IPS-18c (cell line): ENCODE measurements around the gene ERN1.
"Not testable (repeated sequence)": the region's sequence is repeated elsewhere in the genome, so short reads cannot be mapped to it uniquely, and the experiment has no call there.

Source experiments
- H3K4me3 ChIP-seq: 2 replicates; pipeline ENCODE4 v1.7.0; 2013; ENCODE audit warnings: low read depth, mild to moderate bottlenecking, low read length, moderate library complexity; ENCODE audit not compliant: insufficient read depth
- H3K9me3 ChIP-seq: one replicate; pipeline ENCODE4 v1.6.1; 2013; ENCODE audit warnings: mild to moderate bottlenecking, low read length, moderate library complexity; ENCODE audit not compliant: control insufficient read depth, insufficient read depth

The ERN1 gene

DNA sequence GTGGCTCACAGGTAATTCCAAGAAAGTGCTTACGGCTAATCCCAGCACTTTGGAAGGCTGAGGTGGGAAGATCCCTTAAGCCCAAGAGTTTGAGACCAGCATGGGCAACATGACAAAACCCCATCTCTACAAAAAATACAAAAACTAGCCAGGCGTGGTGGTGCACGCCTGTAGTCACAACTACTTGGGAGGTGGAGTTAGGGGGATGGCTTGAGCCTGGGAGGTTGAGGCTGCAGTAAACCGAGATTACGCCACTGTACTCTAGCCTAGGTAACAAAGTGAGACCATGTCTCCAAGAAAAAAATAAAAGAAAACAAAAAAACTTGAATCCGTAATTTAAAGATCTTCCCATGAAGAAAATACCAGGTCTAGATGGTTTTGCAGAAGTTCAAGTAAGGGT, 114.5 kb downstream of the ERN1 start:
- H3K4me3 ChIP-seq = no peak overlapping the region
- no peaks in the 10 kb centered on the region for H3K9me3 ChIP-seq

DNA sequence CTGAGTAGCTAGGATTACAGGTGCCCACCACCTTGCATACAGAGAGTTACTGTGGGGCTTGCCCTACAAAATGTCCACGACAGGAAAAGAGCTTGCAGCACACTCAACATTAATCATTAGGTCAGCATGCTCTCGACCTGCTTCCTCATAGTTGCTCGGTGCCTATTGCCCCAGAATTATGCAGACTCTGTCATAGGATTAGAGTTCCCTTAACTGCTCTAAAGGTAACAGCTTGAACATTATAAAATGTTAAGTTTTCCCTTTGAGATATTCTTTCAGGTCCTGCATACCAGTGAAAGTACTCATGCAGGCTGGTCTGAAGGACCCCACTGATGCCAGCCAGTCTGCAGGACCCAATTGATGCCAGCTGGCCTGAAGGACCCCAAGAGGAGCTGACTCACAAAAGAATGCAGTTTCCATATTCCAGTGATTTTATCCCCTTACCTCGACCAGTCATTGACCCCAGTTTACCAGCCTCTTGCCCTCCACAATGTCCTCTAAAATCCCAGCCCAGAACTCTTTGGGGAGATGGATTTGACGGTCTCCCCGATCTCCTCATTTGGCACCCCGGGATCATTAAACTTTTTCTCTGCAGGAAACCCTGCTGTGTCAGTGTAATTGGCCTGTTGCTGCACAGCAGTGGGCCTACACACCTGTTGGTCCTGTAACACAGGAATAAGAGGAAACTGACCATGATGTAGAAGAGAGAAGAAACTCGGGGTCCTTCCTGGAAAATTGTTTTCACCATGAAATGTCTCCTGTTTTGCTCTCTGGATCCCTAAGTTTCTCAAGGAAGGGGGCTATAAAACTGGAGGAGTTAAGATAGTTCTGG, 120.2 kb downstream of the ERN1 start:
- Histone ChIP-seq H3K4me3 (no peak overlapping the region), H3K9me3 (no peaks in the 10 kb centered on the region)

DNA sequence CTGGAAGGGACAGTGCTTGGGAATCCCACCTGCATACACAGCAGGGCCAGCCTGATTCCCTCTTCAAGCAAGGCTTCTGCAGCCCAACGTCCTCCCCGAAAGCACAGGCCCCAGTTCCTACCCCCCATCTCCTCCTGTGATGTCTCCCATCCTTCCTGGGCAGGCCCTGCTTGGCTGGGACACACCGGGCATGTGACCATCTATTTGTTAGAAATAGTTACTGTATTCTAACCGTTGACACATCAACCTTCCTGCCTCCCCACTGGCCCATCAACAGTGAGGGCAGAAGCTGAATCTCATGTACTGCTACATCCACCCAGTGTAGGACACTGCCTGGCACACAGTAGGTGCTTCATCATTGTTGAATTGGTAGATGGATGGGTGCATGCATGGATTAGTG, 121.1 kb downstream of the ERN1 start:
- H3K9me3 ChIP-seq = no peaks in the 10 kb centered on the region
- H3K4me3 ChIP-seq = no peak overlapping the region

DNA sequence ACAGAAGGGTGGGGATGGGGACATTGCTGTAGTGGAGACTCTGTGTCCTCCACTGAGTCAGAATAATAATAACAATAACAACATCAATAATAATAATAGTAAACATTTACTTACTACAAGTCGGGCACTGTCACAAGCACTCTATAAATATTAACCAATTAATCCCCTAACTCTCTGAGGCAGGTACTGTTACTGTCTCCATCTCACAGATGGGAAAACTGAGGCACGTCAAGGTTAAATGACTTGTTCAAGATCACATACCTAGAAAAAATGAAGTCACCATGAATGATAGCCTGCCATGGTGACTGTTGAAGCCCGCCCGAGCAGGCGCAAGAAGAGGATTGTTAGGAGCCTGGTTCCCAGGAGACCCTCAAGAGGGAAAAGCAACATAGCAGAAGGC, 121.6 kb downstream of the ERN1 start:
- no peaks in the 10 kb centered on the region for H3K9me3 ChIP-seq
- H3K4me3 ChIP-seq = no peak overlapping the region

DNA sequence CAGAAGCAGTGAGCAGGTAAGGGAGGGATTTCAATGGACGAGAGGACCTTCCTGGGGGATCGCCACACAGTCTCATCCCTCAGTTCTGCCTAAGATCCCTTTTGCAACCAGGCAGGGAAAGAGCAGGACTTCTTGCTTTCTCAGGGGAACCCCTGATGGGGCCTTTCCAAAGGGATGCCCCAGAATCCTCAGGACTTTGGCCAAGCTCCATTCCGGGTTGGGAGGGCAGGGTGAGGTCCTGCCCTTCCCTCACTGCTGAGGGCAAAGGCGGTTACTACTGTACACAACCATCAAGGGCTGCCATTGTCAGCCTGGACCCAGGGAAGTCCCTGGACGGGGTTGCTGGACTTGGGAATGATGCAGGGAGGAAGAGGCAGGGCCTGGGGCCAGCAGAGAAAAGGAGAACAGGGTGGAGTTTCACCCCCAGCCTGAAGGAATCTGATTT, 122.1 kb downstream of the ERN1 start:
- H3K4me3 ChIP-seq = no peak overlapping the region
- H3K9me3 ChIP-seq = no peaks in the 10 kb centered on the region

DNA sequence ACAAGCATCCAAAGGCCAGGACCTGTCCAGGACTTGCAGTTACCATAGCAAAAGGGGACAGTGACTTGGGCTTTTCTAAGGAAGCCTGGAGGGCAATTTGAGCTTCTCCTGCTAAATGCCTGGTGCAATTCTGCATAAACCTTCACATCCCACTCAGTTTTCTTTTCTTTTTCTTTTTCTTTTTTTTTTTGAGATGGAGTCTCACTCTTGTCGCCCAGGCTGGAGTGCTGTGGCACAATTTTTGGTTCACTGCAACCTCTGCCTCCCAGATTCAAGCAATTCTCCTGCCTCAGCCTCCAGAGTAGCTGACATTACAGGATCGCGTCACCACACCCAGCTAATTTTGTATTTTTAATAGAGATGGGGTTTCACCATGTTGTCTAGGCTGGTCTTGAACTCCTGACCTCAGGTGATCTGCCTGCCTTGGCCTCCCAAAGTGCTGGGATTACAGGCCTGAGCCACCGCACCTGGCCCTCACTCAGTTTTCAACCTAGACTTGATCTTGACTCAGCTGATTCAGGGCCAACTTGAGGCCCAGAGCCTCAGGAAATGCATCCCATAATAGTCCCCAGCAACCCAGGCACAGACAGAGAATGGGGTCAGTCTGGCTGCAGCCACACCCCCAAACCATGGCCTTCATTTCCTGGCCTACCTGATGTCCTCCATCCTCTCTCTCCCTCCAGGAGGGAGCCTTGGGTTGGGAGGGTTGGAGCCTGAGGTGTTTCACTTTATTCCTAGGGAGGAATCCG, 122.7 kb downstream of the ERN1 start:
- not testable (repeated sequence) for H3K4me3 ChIP-seq, H3K9me3 ChIP-seq

DNA sequence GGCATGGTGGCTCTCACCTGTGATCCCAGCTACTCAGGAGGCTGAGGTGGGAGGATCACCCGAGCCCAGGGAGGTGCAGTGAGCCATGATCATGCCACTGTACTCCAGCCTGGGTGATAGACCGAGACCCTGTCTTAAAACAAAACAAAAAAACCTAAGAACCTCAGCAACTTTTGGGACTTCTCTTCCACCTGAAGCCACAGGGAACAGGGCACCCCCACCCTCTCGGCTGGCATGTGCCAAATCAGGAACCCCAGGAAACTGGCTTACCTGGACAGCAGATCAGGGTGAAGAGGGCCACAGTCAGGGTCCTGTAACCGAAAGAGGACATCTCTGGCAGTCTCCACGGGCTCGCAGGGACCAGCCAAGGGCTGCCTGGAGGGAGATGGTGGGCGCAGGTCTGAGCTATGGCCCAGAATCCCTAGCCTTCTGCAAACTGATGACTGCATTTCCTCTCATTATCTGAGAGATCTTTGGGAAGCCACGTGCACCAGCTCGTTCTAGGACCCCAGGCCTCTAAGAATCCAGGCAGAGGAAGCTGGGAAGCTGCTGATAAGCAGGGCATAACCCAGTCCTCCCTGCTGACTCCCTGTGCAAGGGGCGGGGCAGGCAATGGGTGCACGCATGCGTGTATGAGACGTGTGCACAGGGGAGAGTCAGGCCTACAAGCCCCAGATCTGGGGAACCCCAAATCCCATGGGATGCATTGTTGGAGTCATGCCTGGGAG, 123.4 kb downstream of the ERN1 start:
- H3K9me3 ChIP-seq = no peaks in the 10 kb centered on the region
- no peak overlapping the region for H3K4me3 ChIP-seq

DNA sequence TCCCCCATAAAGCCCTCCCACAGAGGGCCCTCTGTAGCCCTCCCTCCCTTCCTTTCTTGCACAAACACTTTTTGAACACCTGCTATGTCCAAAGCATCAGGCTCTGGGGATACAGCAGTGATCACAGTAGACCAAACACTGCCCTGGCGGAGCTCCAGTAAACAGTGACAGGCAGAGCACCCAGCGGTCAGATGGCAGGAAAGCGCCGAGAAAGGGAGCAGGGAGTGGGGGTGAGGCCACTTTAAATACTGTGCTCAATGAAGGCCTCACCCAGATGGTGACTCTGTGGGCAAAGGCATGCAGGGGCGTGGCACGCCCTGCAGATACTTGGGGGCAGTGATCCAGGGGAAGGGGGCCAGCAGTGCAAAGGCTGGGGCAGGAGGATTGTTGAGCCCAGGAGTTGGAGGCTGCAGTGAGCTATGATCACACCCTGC, 124.2 kb downstream of the ERN1 start:
- Histone ChIP-seq H3K4me3 (no peak overlapping the region), H3K9me3 (no peaks in the 10 kb centered on the region)

DNA sequence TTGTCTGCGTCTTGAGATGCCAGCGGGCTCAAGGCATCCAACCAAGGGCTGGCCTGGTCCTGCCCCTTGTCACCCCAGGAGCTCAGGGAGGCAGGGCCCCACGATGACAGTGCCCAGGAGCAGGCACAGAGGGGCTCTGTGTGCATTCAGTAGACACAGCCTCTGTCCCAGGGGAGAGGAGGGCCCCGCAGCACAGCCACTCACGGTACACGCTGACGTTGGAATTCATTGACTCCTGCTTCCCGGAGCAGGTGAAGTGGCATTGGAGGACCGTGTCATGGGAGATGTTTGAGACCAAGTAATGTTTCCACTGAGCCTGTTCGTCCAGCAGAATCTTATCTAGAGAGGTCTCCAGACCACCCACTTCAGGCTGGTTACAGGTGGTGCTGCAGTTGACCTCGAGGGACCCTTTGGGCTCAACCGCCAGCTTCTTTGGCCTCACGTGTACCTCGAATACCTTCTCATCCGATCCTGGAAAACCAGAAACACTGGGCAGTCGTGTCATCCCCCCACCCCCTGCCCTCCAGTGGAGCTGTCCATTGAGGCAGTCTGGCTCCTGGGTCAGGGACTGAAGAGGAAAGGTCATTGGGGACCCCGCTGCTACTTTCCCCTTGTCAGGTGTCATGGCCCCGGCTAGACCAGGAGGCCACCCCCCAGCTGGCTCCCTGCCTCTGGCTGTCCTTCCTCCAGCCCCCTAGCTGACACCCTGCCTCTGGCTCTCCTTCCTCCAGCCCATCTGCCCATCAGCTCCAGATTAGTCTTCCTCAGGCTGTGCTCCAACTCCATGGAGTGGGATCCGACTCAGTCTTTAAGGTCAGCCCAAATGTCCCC, 124.8 kb downstream of the ERN1 start:
- no peak overlapping the region for H3K4me3 ChIP-seq
- H3K9me3 ChIP-seq = no peaks in the 10 kb centered on the region

DNA sequence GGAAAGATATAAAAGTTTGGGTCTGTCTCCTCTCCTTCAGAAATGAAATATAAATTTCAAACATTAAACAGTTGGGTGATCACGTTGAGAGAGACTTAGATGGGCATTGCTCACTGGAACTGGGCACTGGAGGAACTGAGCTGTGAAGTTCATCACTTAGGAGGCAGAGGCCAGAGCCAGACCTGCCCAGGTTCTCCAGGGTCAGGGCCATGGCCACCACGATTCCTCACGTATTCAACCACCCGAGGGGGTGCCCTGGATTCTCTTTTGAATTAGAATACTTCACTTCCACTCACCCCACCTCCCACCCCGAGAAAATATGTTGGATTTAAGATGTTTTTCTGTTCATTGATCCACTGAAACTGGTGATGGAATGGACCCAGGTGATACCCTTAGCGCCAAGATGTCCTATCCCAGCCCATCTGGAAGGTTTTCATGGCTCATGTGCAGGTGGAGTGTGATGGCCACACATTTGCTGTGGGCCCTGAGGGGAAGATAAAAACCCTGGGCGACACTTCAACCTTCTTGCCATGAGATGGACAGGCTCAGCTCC, 125.7 kb downstream of the ERN1 start:
- no peaks in the 10 kb centered on the region for H3K9me3 ChIP-seq
- H3K4me3 ChIP-seq = no peak overlapping the region

DNA sequence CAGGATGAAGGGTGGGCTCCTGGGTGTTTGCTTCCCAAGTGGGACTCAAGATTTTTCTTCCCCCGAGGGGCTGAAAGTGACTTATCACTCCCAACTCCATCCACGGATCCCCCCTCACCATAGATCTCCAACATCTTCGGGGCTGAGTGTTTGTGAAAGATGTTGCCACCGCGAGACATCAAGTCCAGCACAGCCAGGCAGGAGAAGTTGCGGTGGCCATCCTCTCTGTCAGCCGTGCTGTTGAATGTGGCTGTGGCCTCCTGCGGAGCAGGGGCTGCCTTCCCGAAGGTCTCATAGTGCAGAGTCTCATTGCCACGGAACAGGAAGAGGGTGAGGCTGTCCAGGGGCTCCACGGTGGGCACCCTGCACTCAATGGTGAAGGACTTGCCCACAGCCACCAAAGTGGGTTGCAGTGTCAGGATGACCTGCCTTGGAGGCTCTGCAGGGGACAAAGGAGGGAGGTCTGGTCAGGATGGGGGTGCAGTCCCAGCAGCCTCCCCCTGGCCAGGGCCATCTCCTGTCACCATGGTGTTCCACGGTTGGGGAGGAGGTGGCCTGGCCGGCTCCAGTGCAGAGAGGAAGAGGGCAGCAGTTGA, 126.3 kb downstream of the ERN1 start:
- H3K4me3 ChIP-seq = no peak overlapping the region
- no peaks in the 10 kb centered on the region for H3K9me3 ChIP-seq

DNA sequence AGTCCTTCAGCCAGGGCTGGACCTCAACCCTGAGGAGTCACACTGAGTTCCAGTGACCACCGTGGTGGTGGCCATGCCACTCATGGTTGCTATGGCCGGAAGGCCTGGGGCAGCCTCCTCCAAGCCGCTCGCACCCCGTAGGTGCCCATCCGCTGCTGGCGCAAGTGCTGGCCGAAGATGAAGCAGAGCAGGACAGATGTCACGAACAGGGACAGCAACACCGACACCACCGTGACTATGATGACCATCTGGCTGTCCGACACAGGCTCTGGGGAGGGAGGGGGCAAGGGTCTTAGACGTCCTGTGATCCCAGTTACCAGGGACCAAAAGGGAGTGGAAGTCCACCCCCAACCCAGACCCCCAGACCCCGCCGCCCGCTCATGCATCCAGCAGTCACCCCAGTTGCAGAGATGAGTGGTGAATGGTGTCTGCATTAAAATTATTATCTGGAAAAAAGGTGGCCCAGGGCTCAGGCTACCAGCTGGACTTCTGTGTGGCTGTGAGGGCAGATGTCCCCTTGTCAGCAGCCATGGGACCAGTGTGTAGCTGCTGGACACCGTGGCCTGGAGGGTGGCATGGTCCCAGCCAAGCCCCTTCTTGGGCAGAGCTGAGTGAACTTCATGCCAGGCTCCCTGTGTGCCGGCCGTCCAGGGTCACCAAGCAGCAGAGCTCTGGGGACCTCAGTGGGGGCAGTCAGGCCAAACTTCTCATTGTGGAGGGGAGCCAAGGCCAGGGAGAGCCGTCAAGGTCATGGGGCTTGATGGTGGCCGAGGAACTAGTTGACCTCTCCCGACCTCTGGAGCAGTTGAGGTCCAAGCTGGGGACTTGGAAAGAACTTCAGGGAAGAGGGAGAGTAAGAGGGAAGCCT, 127.1 kb downstream of the ERN1 start:
- no peak overlapping the region for H3K4me3 ChIP-seq
- H3K9me3 ChIP-seq = no peaks in the 10 kb centered on the region

DNA sequence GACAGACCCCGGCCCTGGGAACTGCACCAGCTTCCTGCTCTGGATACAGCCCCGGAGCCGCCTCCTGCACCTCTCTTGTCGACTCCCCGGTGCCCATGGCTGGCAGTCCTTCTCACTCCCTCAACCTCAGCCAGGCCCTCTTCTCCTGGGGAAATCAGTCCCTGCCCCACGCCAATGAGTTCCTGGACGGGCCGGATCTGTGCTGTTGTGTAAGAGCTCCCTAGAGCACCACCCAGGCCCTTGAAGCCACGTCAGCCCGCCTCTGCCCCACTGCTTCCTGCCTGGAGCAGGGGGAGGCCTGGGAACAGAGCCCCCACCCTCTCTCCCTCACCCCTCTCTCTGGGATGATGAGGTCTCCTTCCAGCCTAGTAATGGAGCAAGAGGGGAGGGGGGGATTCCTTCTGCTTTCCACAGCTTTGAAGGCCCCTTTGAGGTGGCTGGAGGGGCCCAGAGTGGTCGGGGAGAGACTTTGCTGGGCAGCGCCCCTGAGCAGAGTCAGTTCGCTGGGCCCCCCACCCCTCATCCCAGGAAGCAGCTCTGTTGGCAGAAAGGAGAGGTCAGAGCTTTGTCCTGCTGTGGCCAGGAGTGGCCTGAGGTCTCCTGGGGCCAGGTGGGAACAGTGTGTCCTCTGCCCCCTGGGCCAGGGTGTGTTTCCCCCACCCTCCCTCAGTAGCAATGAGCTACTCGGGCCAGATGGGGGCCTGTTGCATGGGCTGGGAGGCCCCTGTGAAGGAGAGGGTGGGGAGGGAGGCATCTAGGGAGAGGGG, 128.0 kb downstream of the ERN1 start:
- Histone ChIP-seq H3K9me3 (no peaks in the 10 kb centered on the region), H3K4me3 (no peak overlapping the region)

DNA sequence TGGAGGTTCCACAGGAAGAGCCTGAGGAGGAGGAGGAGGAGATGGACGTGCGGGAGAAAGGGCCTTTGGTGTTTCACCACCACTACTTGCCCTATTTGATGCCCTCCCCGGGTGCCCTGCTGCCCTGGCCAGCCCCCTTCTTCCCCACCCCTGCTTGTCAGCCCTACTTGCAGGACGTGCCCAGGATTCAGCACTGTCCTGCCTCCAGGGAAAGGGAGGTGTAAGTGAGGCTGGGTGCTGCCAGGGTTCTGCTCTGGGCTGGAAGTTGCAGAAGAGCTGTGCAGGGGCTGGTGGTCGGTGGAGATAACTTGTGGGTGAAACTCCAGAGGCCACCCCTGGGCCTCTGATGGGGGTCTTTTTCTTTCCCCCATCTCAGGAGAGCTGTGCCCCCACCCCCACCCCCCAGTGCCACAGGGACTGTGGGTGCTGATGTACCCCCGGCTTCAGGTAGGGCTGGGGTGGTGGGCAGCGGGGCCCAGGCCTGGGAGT, 128.8 kb downstream of the ERN1 start:
- no peaks in the 10 kb centered on the region for H3K9me3 ChIP-seq
- H3K4me3 ChIP-seq = no peak overlapping the region
